Islet of Langerhans (tissue), 1 donor: ENCODE results near the gene AKIRIN1.
"Not testable (repeated sequence)": the region's sequence is repeated elsewhere in the genome, so short reads cannot be mapped to it uniquely, and the experiment has no call there.

Source experiments
- FAIRE-seq: peaks from one replicate; lab custom pipeline; 2011; peaks lifted over from hg19 to GRCh38; lab: Jason Lieb, UNC

The AKIRIN1 gene, protein sequence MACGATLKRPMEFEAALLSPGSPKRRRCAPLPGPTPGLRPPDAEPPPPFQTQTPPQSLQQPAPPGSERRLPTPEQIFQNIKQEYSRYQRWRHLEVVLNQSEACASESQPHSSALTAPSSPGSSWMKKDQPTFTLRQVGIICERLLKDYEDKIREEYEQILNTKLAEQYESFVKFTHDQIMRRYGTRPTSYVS

DNA sequence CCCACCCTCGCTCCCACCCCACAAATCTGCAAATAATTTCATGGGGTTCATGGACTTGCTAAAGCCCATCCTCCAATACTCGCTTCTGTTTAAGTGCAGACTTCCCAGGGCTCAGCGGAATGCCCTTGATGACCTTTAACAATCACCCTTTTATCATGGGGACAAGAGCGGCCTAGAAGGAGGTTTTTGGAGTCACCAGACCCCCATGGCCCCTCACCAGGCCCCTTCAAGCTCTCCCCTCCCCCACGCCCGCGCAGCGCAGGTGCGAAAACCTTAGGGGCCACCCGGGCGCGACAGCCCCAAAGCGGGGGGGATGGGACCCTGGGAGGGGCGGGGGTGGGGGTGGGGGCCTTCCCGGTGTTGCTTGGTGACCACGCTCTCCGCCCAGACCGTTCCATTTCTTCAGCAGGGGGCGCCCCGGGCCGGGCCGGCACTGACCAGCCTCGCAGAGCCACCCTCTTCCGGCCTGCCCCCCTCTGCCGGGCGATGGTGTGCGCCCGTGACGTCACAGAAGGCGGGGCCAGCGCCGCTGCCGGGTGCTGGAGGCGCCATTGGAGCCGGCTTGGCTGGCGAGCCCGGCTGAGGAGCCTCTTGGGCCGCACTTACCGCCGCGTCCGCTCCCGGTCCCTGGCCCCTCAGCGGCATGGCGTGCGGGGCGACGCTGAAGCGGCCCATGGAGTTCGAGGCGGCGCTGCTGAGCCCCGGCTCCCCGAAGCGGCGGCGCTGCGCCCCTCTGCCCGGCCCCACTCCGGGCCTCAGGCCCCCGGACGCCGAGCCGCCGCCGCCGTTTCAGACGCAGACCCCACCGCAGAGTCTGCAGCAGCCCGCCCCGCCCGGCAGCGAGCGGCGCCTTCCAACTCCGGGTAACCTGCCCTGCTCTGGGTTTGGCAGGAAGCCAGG, at the start of gene AKIRIN1:
Gene AKIRIN1, plus strand, starts transcription at position 539 of the 900 bp plus-strand sequence. Its CDS starts 105 bp downstream, at position 644.
- no peak for FAIRE-seq

DNA sequence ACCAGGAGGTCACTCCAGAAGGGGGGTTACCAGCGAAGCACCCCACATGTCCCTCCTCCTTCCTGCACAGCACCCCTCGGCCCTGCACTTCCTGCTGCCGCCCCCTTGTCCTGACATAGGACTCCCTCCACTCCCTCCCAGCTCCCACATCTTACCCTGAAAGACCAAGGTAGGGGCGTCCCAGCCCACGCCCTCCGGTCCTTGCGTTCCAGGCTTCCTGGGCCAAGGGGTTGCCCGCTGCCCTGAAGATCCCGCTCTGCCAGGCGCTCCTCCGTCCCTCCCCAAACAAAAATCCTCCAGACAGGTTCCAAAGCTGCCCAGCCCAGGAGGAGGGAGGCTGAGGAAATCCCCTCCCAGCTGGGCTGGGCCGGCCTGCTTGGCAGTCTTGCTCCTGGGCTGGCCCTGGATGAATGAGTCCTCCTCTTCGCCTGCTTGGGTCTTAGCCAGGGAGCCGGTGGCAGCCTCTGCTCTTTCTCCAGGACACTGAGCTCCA, 49.5 kb upstream of the AKIRIN1 start, which contains the start of gene RHBDL2:
Gene RHBDL2, minus strand, starts transcription at position 304 of the 493 bp plus-strand sequence. CDS start 22,618 bp downstream, outside the sequence.
- FAIRE-seq: no peak

DNA sequence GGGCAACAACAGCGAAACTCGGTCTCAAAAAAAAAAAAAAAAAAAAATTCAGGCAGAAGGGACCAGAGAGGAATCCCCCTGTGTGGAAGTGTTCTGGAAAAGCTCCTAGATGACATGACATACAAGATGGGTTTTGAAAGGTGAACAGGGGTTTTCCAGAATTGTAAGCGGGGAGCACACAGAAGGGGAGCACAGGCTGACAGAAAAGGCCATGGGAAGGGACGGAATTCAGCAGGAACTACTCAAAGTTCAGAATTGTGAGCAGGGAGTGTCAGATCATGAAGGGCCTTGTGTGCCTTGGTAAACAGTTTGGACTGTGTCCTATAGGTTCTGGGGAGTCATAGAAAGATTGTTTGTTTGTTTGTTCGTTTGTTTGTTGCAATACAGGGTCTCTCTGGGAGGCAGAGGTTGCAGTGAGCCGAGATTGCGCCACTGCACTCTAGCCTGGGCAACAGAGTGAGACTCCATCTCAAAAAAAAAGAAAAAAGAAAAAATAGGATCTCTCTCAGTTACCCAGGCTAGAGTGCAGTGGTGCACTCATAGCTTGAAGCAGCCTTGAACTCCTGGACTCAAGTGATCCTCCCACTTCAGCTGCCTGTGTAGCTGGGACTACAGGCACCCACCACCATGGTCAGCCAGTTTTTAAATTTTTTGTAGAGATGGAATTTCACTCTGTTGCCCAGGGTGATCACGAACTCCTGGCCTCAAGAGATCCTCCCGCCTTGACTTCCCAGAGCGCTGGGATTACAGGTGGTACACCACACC, 48.2 kb upstream of the AKIRIN1 start:
- FAIRE-seq: no peak

DNA sequence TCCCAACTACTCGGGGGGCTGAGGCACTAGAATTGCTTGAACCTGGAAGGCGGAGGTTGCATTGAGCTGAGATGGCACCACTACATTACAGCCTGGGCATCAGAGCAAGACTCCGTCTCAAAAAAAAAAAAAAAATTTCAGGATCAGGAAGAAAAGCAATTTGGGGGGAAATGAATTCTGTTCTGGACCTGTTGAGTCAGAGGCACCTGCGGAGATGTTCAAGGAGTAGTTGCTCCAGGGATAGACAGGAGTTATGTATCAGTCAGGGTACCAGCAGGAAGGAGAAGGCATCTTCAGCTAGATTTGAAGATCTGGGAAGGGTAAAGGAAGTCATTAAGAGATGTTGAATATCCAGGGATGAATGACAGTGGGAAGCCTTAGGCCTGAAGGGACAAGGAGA, 46.5 kb upstream of the AKIRIN1 start:
- FAIRE-seq: no peak

DNA sequence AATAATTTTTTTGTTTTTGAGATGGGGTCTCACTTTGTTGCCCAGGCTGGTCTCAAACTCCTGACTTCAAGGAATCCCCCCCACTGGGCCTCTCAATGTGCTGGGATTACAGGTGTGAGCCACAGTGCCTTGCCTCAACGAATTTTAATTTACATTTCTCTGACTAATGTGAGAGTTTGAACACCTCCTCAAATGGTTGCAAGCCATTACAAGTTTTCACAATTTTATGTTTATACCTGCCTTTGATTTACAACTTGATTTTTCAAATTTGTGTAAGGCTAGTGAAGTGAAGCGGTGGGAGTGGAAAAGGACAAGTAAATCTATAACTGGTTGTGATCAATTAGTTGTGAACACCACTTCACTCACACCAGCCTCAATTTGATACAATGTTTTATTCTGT, 40.5 kb upstream of the AKIRIN1 start:
- FAIRE-seq: no peak

DNA sequence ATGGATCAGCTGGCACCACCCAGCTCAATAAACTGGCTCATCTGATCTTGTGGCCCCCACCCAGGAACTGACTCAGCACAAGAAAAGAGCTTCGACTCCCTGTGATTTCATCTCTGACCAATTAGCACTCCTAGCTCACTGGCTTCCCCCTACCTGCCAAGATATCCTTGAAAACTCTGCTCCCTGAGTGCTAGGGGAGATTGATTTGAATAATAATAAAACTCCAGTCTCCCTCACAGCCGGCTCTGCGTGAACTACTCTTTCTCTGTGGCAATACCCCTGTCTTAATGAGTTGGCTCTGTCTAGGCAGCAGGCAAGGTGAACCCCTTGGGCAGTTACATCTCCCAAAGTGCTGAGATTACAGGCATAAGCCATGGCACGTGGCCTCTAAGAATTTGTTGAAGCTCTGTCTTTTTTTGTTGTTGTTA, 37.6 kb upstream of the AKIRIN1 start:
- no peak for FAIRE-seq

DNA sequence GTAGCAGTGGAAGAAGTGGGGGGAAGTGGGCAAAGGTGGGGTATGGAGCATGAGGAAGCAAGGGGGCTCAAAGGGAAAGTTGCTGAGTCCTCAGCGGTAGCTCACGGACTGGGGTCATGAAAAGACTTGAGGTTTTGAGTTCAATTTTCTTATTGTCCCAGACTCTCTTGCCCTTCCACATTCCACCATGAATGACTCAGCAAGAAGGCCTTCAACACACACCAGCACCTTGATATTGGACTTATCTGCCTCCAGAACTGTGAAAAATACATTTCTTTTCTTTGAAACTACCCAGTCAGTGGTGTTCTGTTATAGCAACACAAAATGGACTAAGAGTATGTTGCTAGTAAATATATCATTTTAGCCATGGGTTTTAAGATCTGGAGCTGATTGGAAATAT, 32.1 kb upstream of the AKIRIN1 start:
- no peak for FAIRE-seq

DNA sequence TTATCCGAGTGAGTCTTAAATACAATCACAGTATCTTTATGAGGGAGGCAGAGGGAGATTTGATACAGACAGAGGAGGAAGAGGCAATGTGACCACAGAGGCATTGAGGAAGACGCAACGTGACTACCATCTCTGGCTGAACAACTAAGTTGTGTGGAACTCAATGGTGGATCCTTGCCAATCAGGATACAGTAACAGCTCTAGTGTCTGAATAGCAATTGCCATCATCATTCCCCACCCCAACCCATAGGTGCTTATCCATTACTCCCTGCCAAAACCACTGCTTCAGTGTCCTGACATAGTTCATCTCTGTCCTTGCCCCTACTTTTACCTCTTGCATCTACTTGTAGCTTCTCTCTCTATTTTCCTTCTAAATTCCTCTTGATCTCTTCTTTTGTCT, 29.0 kb upstream of the AKIRIN1 start:
- no peak for FAIRE-seq

DNA sequence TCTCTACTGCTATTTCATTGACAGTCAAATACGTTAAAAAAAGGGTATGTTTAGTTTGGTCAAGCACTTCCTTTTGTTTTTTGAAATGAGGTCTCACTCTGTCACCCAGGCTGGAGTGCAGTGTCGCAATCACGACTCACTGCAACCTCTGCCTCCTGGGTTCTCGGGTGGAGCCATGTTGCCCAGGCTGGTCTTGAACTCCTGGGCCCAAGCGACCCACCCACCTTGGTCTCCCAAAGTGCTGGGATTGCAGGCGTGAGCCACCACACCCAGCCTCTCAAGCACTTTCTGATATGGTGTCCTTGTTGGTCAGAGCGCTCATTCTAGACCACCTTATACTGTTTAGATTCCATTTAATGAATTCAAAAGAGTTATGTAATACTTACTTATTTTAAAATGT, 28.5 kb upstream of the AKIRIN1 start:
- FAIRE-seq: no peak

DNA sequence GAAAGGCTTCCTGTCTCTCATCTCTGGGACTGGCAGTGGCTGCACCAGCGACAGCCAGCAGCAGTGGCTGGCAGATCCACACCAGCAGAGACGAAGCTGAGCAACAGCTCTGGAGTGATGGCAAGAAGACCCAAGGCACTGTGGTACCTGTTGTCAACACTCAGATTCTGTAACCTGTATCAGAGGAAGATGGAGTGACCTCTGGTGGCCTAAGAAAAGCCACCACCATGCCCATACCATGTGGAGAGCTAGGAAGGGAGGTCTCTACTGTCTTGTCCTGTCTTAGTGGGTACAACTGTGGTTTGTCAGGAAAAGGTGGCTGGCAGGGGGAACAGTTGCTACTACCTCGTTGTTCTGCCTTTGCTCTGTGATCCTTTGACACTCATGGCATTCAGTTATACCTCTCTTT, 26.9 kb upstream of the AKIRIN1 start:
- no peak for FAIRE-seq

DNA sequence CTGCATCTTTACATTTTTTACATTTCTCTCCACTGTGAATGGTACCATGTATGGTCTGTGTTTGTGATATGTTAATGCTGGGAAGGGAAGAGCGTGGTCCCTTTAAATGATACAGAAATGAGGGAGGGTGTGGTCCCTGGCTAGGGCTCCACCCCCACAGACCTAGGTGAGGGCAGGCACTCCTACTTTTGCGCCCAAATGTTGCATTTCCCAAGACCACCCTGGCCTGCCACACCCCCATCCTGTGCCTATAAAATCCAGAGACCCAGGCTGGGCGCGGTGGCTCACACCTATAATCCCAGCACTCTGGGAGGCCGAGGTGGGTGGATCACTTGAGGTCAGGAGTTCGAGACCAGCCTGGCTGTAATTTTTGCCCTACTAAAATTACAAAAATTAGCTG, 17.9 kb upstream of the AKIRIN1 start:
- not testable (repeated sequence) for FAIRE-seq

DNA sequence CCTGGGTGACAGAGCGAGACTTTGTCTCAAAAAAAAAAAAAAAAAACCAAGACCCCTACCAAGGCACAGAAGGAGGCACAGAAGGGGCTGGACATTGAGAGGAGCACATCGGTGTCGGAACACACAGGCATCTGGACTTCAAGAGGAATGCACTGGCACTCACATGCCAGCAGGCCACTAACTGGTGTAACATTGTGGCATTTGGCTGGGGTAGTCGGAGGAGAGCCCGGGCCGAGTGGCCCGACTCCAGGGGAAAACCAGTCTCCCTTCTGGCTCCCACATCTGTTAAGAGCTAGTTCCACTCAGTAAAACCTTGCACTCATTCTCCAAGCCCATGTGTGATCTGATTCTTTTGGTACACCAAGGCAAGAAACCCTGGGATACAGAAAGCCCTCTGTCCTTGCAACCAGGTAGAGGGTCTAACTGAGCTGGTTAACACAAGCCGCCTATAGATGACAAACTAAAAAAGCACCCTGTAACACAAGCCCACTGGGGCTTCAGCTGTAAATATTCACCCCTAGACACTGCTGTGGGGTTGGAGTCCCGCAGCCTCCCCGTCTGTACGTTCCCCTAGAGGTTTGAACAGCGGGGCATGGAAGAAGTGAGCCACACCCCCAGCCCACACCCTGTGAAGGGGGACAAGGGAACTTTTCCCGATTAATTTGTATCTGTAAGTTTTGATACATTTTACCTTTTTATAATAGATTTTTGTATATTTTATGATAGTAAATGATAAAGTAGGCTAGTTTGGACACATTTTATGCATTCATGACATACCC, 17.2 kb upstream of the AKIRIN1 start:
- no peak for FAIRE-seq

DNA sequence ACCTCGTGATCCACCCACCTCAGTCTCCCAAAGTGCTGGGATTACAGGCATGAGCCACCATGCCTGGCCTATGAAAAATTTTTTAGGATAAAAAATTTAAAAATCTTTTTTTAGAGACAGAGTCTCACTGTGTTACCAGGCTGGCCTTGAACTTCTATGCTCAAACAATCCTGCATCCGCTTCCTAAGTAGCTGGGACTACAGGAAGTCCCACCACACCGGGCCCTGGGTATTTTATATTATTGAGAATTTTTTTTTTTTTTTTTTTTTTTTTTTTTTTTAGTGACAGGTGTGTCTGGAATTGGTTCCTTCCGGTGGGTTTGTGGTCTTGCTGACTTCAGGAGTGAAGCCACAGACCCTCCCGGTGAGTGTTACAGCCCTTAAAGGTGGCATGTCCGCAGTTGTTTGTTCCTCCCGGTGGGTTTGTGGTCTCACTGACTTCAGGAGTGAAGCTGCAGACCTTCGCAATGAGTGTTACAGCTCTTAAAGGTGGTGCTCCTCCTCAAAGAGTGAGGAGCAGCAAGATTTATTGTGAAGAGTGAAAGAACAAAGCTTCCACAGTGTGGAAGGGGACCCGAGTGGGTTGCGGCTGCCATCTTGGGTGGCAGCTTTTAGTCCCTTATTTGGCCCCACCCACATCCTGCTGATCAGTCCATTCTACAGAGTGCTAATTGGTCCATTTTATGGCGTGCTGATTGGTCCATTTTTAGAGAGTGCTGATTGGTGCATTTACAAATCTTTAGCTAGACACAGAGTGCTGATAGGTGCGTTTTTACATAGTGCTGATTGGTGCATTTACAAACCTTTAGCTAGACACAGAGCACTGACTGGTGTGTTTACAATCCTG, 13.5 kb upstream of the AKIRIN1 start:
- not testable (repeated sequence) for FAIRE-seq

DNA sequence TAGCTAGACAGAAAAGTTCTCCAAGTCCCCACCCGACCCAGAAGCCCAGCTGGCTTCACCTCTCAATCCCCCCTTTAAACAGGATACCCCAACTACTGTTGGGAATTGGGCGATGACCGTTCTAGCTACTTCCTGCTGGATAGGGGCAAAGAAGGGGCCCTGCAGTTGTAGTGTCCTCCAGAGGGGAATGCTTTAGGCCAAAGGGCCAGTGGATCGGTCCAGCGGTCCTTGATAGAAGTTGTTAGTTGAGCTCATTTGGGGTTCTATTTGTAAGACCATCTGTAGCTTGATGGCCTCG, 12.9 kb upstream of the AKIRIN1 start:
- not testable (repeated sequence) for FAIRE-seq

DNA sequence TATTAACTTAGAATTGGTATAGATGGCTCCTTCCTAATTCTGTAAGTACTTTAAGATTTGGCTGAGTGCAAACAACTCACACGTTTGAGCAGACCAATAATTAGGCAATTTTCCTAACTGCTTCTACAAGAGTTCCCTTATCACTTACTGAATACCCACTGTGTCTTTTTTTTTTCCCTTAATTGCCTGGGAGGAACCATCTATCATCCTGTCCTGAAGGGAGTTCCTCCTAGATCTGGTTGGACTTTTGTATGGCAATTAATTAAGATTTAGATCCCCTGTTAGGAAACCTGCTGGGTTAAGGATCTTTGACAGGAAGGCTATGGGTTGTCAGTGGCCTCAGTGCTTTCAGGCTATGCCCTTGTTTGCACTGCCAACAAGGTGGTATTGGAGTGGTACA, 11.7 kb upstream of the AKIRIN1 start:
- FAIRE-seq: not testable (repeated sequence)

DNA sequence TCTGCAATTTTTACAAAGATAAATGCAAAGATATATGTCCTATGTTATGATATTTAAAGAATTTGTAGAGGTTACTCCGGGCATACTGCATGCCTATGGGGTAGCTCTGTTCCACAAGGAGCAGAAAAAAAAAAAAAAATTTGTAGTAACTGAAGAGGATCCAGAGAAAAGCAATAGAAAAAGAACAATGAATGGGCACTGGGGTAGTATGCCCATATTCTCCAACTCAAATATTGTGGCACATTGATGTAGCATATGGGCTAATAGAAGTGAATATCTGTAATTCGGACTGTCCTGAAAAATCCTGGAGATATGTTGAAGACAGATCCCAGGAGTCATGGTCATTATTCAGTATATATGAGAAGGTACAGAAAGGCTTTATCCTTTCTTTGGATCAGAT, 1.1 kb upstream of the AKIRIN1 start:
- no peak for FAIRE-seq

DNA sequence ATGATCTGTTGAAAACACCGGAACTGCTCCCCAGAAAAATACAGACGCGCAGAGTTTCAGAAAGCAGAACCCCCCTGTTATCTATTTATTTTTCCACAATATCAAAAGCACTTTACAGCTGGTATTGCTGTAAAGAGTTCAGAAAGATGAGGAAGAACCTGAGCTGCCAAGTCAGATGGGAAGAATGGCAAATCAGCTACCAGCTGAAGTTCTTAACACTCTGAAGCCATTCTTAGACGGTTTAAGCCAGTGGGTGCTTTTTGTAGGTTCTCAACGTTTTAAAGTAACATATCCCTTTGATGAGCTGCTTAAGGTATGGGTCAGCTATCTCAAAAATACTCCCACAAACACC, 714 bp upstream of the AKIRIN1 start:
- FAIRE-seq: no peak

DNA sequence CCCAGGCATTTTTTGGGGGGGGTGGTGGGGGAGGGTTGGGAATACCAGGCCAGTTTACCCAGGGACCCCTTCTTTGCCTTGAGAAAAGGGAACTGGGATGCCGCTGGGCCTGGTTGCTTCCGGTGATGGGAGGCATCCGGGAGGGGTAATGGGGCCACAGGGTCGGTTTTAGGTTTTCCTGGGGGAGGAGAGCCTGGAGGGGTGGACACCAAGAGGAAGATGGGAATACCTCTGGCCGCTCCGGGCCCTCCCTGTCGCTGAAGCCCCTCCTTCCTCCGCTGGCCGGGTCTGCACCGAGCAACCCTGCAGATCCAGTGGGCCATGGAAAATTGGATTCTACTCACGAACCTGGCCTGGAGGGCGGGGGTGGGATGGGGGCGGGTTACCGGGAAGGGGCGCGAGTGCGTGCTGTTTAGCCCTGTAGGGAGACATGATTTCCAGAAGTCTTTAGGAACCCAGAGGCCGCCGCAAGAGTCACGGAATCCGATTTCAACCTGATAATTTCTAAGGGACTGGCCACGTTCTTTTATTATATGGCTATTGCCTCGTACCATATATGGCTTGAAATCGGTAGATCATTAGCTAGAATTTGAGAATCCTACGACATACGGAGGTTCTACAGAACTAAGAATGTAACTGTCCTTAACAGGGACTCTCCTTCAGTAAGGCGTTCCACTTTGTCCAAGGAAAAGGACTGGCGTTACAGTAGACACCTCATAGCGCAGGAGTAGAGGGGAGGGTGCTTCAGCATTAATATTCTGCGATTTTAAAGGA, 749 bp downstream of the AKIRIN1 start:
- no peak for FAIRE-seq

DNA sequence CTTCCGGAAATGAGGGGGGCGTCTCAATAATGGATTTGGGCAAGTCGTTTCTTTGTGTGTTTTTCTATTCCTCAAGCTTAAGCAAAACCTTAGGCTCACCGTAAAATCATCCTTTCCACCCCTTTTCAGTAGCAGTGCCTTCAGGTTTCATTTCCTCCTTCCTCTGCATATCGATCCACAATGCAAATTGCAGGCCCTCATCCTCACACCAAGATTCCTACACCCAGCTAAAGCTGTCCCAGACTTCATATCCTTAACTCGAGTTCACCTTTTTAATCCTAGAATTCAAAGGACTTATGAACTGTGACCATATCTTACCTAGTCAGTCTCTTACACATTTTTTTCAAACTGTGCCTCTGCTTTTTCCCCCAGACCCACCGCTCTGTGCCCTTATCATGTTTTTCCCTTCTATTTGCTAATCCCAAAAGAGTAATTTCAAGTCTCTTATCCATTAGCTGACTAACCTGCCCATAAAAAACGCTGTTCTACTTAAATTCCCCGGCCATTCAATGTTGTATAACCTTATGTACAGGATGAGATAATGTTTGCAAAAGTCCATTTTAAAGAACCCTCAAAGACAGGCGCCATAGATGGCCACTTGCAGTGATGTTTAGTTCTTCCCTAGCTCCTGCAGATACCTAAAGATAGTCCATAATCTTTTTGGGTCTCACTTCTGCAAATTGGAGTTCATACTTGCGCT, 1.5 kb downstream of the AKIRIN1 start:
- FAIRE-seq: no peak

DNA sequence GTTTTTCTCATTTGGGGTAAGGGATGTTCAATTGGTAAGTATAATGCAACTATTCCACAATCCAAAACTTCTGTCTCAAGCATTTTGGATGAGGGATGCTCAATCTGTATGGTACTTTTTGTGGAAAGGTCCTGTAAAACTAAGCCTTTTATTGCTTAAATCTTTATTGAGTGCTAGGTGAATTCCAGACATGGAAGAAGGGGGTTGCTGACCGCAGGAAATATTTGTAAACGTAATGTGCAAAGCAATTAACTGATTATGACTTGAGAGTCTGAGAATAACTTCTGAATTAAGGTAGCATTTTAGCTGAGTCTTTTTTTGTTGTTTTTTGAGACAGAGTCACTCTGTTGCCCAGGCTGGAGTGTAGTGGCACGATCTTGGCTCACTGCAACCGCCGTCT, 3.1 kb downstream of the AKIRIN1 start:
- no peak for FAIRE-seq
